ENCODE measurements around the gene LRIG2. TPM values are rescaled to one million over a fixed set of nuclear protein-coding genes. Genes with fewer than 3 reads are reported as not detected.
A peak's percentile ranks its signal among the peaks of the same experiment; 100 is the strongest.
"Not testable (repeated sequence)": the region's sequence is repeated elsewhere in the genome, so short reads cannot be mapped to it uniquely, and the experiment has no call there.

Gene LRIG2
- total RNA-seq, result 12.3 and 14.5 TPM in 2 replicates

- Mint-ChIP-seq H3K4me3 (ENCODE audit: low read depth) (peak within 1 kb of the TSS; percentile 89), H3K36me3 (ENCODE audit: low read depth) (peaks cover 15% of the 10 kb centered on the region), H3K9me3 (no peaks in the 10 kb centered on the region), H3K4me1 (ENCODE audit: low read depth) (peaks cover 18% of the 10 kb centered on the region), H3K27me3 (ENCODE audit: low read depth) (no peaks in the 10 kb centered on the region), H3K27ac (peak within 1 kb of the TSS; percentile 75)
- peak; percentile 97 for DNase-seq (ENCODE audit: low spot score)
- intact Hi-C loops (cut with micrococcal nuclease), result loop anchor here (2.0 to 5.0 kb wide), 7 partner anchors 60 to 606 kb away; partner anchors contain the start of genes CAPZA1 and ST7L
These were observed at the start of gene LRIG2 for GRCh38 chr1:113072757-113073478. Gene LRIG2, plus strand, starts transcription at chr1:113073198. Its CDS starts 209 bp downstream, at chr1:113073407.

- H3K9me3 Mint-ChIP-seq; H3K4me1 Mint-ChIP-seq (ENCODE audit: low read depth); H3K4me3 Mint-ChIP-seq (ENCODE audit: low read depth); H3K27me3 Mint-ChIP-seq (ENCODE audit: low read depth); intact Hi-C loops (cut with micrococcal nuclease); H3K27ac Mint-ChIP-seq; DNase-seq (ENCODE audit: low spot score); H3K36me3 Mint-ChIP-seq (ENCODE audit: low read depth): not testable (repeated sequence)
These were observed 49.7 kb upstream of the LRIG2 start for GRCh38 chr1:113023316-113023715.

DNA sequence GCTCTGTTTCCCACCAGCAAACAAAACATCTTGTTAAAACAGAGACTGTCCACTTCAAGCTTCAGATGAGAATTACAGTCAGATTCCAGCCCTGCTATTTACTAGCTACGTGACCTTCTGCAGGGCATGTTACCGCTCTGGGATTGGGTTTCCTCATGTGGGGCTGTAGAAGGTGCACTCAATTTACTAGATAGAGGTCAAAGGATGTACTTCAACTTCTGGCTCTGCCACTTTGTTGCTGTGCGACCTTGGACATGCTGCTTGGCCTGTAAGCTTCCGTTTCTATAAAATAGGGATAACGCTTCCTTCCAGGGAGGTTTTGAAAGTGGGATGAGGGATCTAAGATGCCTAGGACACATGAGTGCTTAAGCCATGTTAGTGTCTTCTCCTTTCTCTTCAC lies 46.0 kb upstream of the LRIG2 start:
- no peak overlapping the region for H3K4me3 Mint-ChIP-seq (ENCODE audit: low read depth)
- peaks cover 11% of the 10 kb centered on the region for H3K4me1 Mint-ChIP-seq (ENCODE audit: low read depth)
- no peak for DNase-seq (ENCODE audit: low spot score)
- peaks cover 4% of the 10 kb centered on the region for H3K36me3 Mint-ChIP-seq (ENCODE audit: low read depth)
- intact Hi-C loops (cut with micrococcal nuclease), result no loop called here
- no peaks in the 10 kb centered on the region for H3K9me3 Mint-ChIP-seq
- no peak overlapping the region for H3K27ac Mint-ChIP-seq
- no peaks in the 10 kb centered on the region for H3K27me3 Mint-ChIP-seq (ENCODE audit: low read depth)

- intact Hi-C loops (cut with micrococcal nuclease), result no loop called here
- peaks cover 4% of the 10 kb centered on the region for H3K36me3 Mint-ChIP-seq (ENCODE audit: low read depth)
- no peak for DNase-seq (ENCODE audit: low spot score)
- H3K4me1 Mint-ChIP-seq (ENCODE audit: low read depth), result peaks cover 11% of the 10 kb centered on the region
- no peak overlapping the region for H3K4me3 Mint-ChIP-seq (ENCODE audit: low read depth)
- no peaks in the 10 kb centered on the region for H3K27me3 Mint-ChIP-seq (ENCODE audit: low read depth)
- H3K9me3 Mint-ChIP-seq, result no peaks in the 10 kb centered on the region
- H3K27ac Mint-ChIP-seq, result no peak overlapping the region
These were observed 45.5 kb upstream of the LRIG2 start for GRCh38 chr1:113027449-113027848.

DNA sequence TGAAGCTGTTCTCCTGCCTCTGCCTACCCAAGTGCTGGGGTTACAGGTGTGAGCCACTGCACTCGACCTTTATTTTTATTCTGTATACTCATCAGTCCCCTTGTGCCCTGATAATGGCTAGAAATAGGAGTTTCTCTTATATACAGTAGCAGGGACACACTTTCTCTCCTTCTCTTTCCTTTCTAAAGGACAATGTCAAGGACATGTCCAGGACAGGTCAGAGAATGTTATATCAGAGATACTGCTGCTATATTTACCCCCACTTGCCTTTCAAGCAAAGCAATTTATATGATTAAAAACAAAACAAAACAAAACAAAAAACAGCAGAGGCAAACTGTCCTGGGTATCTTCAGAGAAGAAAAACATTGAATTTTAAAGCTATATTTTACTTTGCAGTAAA lies 43.2 kb upstream of the LRIG2 start:
- Mint-ChIP-seq H3K9me3 (no peaks in the 10 kb centered on the region), H3K27ac (no peak overlapping the region)

DNA sequence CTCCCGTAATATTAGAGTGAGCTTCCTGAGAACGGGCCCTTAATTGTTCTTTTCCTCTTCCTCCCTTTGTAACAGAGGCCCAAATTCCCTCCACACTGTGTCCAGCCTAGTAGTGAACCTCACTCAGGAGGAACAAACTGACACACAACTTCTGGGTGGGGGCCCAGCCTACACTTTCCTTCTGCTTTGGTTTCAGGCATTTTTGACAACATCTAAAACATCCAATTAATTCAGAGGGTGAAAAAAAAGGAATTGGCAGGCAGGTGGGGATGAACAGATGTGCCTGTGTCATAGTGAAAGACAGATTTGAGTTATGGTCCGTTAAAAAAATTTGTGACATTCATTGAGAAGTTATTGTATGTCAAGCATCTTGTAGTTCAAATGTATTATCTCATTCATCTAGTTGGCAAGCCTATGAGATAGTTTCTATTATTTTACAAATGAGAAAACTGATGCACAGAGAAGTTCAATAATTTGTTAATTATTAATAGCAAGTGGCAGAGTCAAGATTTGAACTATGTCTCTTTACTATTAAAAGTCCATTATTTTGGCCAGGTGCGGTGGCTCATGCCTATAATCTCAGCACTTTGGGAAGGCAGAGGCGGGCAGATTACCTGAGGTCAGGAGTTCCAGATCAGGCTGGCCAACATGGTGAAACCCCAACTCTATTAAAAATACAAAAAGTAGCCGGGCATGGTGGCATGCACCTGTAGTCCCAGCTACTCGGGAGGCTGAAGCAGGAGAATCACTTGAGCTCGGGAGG lies 41.6 kb upstream of the LRIG2 start:
- H3K27me3 Mint-ChIP-seq (ENCODE audit: low read depth), result no peaks in the 10 kb centered on the region
- no peak overlapping the region for H3K27ac Mint-ChIP-seq
- no peaks in the 10 kb centered on the region for H3K9me3 Mint-ChIP-seq
- no peak for DNase-seq (ENCODE audit: low spot score)
- no peaks in the 10 kb centered on the region for H3K36me3 Mint-ChIP-seq (ENCODE audit: low read depth)
- no peak overlapping the region for H3K4me3 Mint-ChIP-seq (ENCODE audit: low read depth)
- H3K4me1 Mint-ChIP-seq (ENCODE audit: low read depth), result peaks cover 11% of the 10 kb centered on the region
- intact Hi-C loops (cut with micrococcal nuclease), result no loop called here

More for the DNA sequence above, 43.2 kb upstream of the LRIG2 start:
- Mint-ChIP-seq H3K4me3 (ENCODE audit: low read depth) (no peak overlapping the region), H3K4me1 (ENCODE audit: low read depth) (peaks cover 11% of the 10 kb centered on the region), H3K36me3 (ENCODE audit: low read depth) (no peaks in the 10 kb centered on the region), H3K27me3 (ENCODE audit: low read depth) (no peaks in the 10 kb centered on the region)
- intact Hi-C loops (cut with micrococcal nuclease), result no loop called here
- no peak for DNase-seq (ENCODE audit: low spot score)

DNA sequence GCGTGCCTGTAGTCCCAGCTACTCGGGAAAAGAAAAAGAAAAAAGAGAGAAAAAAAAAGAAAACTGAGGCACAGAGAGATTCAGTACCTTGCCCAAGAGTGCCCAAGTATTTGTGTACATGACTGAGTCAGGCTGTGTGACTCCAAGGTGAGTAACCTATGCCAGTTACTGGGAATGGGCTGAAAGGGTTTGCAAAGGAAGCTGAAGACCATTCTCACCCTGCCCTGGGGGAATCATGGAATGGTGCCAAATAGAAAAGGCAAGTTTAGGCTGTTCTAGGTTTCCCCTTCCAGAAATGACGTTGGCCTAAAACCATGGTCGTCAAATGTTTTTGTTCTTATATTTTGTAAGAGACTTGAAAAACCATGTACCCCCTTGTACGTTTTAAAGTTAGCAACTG lies 37.9 kb upstream of the LRIG2 start:
- Mint-ChIP-seq H3K4me1 (ENCODE audit: low read depth) (peaks cover 10% of the 10 kb centered on the region), H3K36me3 (ENCODE audit: low read depth) (no peaks in the 10 kb centered on the region), H3K4me3 (ENCODE audit: low read depth) (no peak overlapping the region), H3K9me3 (no peaks in the 10 kb centered on the region), H3K27ac (no peak overlapping the region), H3K27me3 (ENCODE audit: low read depth) (no peaks in the 10 kb centered on the region)
- no peak for DNase-seq (ENCODE audit: low spot score)
- intact Hi-C loops (cut with micrococcal nuclease), result no loop called here

DNA sequence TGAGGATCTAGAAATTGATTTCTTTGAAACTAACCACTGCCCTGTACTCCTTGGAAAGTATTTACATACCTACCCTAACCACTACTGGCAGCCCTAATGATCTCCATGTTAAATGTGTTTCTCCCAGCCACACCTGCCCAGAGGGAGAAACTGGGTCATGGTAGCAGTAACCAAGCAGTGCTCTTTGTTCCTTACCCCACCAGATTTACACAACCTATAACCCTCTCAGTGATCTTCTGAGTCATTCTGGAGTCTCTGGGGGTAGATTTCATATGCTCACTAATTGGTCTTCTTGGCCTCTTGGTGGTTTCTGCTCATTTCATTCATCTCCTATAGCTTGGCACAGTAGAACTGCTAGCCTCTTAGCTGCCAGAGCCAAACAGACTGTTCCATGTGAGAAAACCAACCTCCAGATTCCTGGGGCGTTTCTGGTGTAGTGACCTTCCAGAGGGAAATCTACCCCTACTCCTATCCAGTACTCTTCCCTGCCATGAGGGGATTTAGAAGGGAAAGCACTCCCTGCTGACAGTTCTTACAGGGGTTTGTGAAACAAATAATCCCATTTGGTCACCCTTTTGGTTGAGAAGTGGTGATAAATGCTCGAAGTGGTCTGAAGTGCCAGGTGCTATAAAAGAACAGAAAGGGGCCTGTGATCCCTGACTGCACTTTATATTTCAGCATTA lies 36.2 kb upstream of the LRIG2 start:
- Mint-ChIP-seq H3K27me3 (ENCODE audit: low read depth) (no peaks in the 10 kb centered on the region), H3K27ac (no peak overlapping the region), H3K9me3 (no peaks in the 10 kb centered on the region), H3K4me3 (ENCODE audit: low read depth) (no peak overlapping the region), H3K36me3 (ENCODE audit: low read depth) (no peaks in the 10 kb centered on the region), H3K4me1 (ENCODE audit: low read depth) (peaks cover 5% of the 10 kb centered on the region)
- no peak for DNase-seq (ENCODE audit: low spot score)
- intact Hi-C loops (cut with micrococcal nuclease), result no loop called here

DNA sequence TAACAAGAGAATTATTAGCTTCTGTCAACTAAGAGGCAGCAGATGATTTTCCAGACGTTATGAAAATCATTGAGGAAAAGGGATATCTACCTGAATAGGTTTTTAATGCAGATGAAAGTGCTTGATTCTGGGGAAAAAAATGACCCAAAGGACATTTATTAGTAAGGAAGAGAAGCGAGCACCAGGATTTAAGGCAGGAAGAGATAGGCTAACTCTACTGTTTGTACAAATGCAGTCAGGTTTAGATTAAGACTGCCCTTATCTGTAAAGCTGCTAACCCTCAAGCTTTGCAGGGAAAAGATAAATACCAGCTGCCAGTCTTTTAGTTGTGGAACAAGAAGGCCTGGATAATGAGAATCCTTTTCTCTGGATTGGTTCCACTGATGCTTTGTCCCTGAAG lies 33.0 kb upstream of the LRIG2 start:
- DNase-seq (ENCODE audit: low spot score), result no peak
- Mint-ChIP-seq H3K27ac (no peak overlapping the region), H3K27me3 (ENCODE audit: low read depth) (no peaks in the 10 kb centered on the region), H3K4me1 (ENCODE audit: low read depth) (peaks cover 25% of the 10 kb centered on the region), H3K36me3 (ENCODE audit: low read depth) (no peaks in the 10 kb centered on the region), H3K9me3 (no peaks in the 10 kb centered on the region), H3K4me3 (ENCODE audit: low read depth) (no peak overlapping the region)
- intact Hi-C loops (cut with micrococcal nuclease), result no loop called here

DNA sequence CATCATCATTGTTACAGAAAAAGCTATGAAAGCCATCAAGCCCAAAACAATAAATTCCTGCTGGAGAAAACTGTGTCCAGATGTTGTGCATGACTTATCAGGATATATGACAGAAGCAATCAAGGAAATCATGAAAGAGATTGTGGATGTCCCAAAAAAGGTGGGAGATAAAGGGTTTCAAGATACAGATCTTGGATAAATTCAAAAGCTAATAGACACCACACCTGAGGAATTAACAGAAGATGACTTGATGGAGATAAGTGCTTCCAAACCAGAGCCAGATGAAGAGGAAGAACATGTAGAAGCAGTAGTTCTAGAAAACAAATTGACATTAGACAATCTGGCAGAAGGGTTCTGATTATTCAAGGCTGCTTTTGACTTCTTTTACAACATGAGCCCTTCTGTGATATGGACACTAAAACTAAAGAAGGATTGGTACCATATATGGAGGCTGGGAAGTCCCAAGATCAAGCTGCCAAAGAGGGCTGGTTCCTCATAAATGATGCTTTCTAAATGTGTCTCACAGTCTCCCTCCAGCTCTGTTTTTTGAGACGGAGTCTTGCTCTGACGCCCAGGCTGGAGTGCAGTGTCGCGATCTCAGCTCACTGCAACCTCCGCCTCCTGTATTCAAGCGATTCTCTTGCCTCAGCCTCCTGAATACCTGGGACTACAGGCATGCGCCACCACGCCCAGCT lies 32.1 kb upstream of the LRIG2 start:
- Mint-ChIP-seq H3K4me1 (ENCODE audit: low read depth) (peaks cover 25% of the 10 kb centered on the region), H3K27ac (no peak overlapping the region), H3K36me3 (ENCODE audit: low read depth) (no peaks in the 10 kb centered on the region), H3K4me3 (ENCODE audit: low read depth) (no peak overlapping the region), H3K27me3 (ENCODE audit: low read depth) (no peaks in the 10 kb centered on the region), H3K9me3 (no peaks in the 10 kb centered on the region)
- DNase-seq (ENCODE audit: low spot score), result no peak
- intact Hi-C loops (cut with micrococcal nuclease), result no loop called here

DNA sequence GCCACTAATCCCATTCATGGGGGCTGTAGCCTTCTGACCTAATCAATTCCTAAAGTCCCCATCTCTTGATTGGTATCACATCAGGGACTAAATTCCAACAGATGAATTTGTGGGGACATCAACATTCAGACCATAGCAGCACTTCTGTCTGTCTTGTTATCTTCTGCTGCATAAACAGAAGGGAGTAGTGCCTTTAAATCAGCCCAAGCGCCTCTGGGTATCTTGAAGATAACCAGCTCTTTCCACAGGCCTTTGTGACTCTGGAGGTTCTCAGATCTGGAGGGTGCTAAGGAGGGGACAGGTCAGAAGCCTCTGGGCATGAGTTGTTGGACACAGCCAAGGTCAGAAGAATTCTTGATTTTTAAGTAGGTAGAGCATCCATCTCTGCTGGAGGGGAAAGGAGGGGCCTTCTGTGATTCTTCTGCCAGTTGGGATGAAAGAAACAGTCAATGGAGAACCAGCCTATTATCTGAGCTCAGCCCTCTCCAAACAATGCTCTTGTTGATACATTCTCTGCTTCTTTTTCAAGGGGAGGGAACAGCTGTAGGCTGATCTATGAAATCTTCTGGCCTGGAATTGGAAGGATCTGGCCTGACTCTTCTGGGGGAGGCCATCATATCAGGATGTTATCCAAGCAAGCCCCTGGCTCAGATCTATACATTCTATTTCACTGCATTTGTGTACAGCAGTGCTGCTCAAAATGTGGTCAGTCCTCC lies 31.3 kb upstream of the LRIG2 start:
- Mint-ChIP-seq H3K27me3 (ENCODE audit: low read depth) (no peaks in the 10 kb centered on the region), H3K27ac (no peak overlapping the region), H3K9me3 (no peaks in the 10 kb centered on the region), H3K4me3 (ENCODE audit: low read depth) (no peak overlapping the region), H3K36me3 (ENCODE audit: low read depth) (no peaks in the 10 kb centered on the region), H3K4me1 (ENCODE audit: low read depth) (peaks cover 28% of the 10 kb centered on the region)
- intact Hi-C loops (cut with micrococcal nuclease), result loop anchor here (2.0 kb wide), 1 partner anchor 161 kb away; no protein-coding TSS in a partner anchor
- DNase-seq (ENCODE audit: low spot score), result no peak

Data from activated T-helper 2 cell treated with anti-CD3 and anti-CD28 coated beads, Interferon-gamma antibody, Interleukin-2, Interleukin-4, amounts not matched to agents 10 μg/mL and 5 μg/mL and 100 μg/mL, durations not matched to agents 14 hours and 24 hours and 36 hours (primary cell).